Rectal smooth muscle tissue (tissue), 1 donor: ENCODE measurements around the gene GDPD4.
"Not testable (repeated sequence)": the region's sequence is repeated elsewhere in the genome, so short reads cannot be mapped to it uniquely, and the experiment has no call there.

ENCODE experiments used
- H3K27ac ChIP-seq: one replicate; pipeline ENCODE4 v1.7.0; 2013; ENCODE audit warnings: low read depth, low read length, inconsistent platforms
- H3K27me3 ChIP-seq: one replicate; pipeline ENCODE4 v1.7.0; 2013; ENCODE audit warnings: low read length; ENCODE audit not compliant: control insufficient read depth, insufficient read depth
- H3K36me3 ChIP-seq: one replicate; pipeline ENCODE4 v1.7.0; 2013; ENCODE audit warnings: low read length; ENCODE audit not compliant: control insufficient read depth, insufficient read depth
- H3K4me1 ChIP-seq: one replicate; pipeline ENCODE4 v1.7.0; 2013; ENCODE audit warnings: low read length; ENCODE audit not compliant: control insufficient read depth, insufficient read depth
- H3K4me3 ChIP-seq: one replicate; pipeline ENCODE4 v1.7.0; 2013; ENCODE audit warnings: low read length
- H3K9ac ChIP-seq: one replicate; pipeline ENCODE4 v1.7.0; 2013; ENCODE audit warnings: low read length

Gene GDPD4

GRCh38 chr11:77316733-77317342, 15.4 kb upstream of the GDPD4 start:
- Histone ChIP-seq H3K36me3 (no peaks in the 10 kb centered on the region), H3K27ac (no peak overlapping the region), H3K4me1 (no peaks in the 10 kb centered on the region), H3K4me3 (no peak overlapping the region), H3K27me3 (no peaks in the 10 kb centered on the region), H3K9ac (no peak overlapping the region)

DNA sequence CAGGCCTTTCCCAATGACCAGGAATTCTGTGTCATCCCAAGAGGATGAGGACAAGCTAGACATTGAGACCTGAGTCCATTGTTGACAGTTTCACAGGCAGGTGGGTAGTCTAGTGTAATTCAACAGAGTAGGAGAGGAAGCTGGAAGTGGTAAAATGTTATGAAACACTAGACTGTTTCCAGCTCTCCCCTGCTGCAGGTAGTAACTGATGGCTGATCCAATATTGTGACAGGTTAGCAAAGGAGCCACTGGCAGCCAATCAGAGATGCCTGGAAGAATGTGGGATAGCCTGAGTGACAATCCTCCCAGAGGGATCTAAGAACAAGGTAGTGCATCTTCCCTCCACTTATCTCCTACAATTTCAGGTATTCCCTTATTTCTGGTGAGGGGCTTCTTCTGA, 10.6 kb upstream of the GDPD4 start:
- no peaks in the 10 kb centered on the region for H3K4me1 ChIP-seq
- no peak overlapping the region for H3K9ac ChIP-seq
- H3K27me3 ChIP-seq = no peaks in the 10 kb centered on the region
- no peaks in the 10 kb centered on the region for H3K36me3 ChIP-seq
- H3K4me3 ChIP-seq = no peak overlapping the region
- H3K27ac ChIP-seq = no peak overlapping the region

GRCh38 chr11:77311701-77312100, 10.2 kb upstream of the GDPD4 start:
- no peak overlapping the region for H3K9ac ChIP-seq
- H3K36me3 ChIP-seq = no peaks in the 10 kb centered on the region
- no peak overlapping the region for H3K4me3 ChIP-seq
- no peaks in the 10 kb centered on the region for H3K27me3 ChIP-seq
- no peaks in the 10 kb centered on the region for H3K4me1 ChIP-seq
- H3K27ac ChIP-seq = no peak overlapping the region

GRCh38 chr11:77310721-77311120, 9.2 kb upstream of the GDPD4 start:
- Histone ChIP-seq H3K4me1 (no peaks in the 10 kb centered on the region), H3K9ac (no peak overlapping the region), H3K27ac (no peak overlapping the region), H3K4me3 (no peak overlapping the region), H3K27me3 (no peaks in the 10 kb centered on the region), H3K36me3 (no peaks in the 10 kb centered on the region)

DNA sequence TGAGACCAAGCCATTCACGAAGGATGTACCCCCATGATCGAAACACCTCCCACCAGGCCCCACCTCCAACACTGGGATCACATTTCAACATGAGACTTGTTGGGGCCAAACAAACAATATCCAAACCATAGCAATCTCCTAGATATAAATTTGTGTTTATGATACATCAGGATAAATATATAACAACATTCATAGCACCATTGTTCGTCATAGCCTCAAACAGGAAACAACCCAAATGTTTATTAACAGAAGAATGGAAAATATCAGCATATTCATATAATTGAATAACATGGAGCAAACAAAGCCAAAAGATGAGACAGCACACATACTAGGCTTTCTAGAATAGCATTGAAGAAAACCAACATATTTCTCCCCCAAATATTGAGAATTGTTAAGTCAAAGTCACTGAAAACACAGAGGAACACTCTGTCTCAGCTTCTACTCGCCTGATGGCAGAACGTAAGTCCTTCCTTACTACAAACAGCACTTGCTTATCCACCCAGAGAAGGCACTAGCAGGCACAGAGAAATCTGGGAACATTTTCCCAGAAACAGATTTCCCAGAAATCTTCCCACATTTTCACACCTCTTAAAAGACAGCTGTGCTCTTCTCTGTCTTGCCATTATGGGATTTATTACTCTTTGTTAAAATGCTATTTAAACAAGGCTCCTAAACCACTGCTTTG, 8.1 kb upstream of the GDPD4 start:
- no peak overlapping the region for H3K4me3 ChIP-seq
- no peaks in the 10 kb centered on the region for H3K36me3 ChIP-seq
- no peaks in the 10 kb centered on the region for H3K27me3 ChIP-seq
- no peaks in the 10 kb centered on the region for H3K4me1 ChIP-seq
- no peak overlapping the region for H3K9ac ChIP-seq
- no peak overlapping the region for H3K27ac ChIP-seq

DNA sequence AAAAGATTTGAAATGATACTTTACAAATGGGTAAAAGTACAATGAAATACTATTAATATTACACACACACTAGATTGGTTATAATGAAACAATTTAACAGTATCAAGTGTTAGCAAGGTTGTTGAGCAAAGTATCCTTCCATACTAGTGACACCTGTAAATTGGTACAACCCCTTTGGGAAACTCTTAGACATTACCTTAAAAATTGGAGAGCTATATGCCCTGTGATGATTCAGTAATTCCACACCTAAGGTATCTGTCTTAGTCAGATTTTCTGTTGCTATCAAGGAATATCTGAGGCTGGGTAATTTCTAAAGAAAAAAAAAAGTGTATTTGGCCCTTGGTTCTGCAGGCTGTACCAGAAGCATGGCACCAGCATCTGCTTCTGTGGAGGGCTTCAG, 7.4 kb upstream of the GDPD4 start:
- Histone ChIP-seq H3K36me3 (no peaks in the 10 kb centered on the region), H3K4me3 (no peak overlapping the region), H3K27me3 (no peaks in the 10 kb centered on the region), H3K27ac (no peak overlapping the region), H3K4me1 (no peaks in the 10 kb centered on the region), H3K9ac (no peak overlapping the region)

GRCh38 chr11:77303328-77303727, 1.8 kb upstream of the GDPD4 start:
- Histone ChIP-seq H3K36me3 (no peaks in the 10 kb centered on the region), H3K27me3 (no peaks in the 10 kb centered on the region), H3K4me1 (no peaks in the 10 kb centered on the region), H3K27ac (no peak overlapping the region), H3K9ac (no peak overlapping the region), H3K4me3 (no peak overlapping the region)

- Histone ChIP-seq H3K4me1 (no peaks in the 10 kb centered on the region), H3K4me3 (no peak overlapping the region), H3K27ac (no peak overlapping the region), H3K36me3 (no peaks in the 10 kb centered on the region), H3K9ac (no peak overlapping the region), H3K27me3 (no peaks in the 10 kb centered on the region)
Measured at GRCh38 chr11:77302752-77303151, 1.3 kb upstream of the GDPD4 start.

DNA sequence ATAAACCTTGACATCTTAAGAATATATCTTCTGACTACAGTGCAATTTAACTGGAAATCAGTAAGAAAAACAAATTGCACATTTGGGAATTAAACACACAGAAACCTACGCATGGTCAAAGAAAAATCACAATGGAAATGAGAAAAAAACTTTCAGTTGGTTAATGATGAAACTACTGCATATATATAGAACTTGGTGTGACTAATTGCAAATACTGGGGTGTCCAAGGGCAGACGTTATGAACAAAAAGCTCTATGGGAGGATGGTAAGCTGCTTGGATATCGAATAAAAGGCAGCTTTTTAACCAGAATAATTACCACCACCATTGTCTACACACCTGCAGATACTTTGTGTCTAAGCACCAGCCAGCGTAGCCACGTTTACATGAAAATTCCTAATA, 791 bp downstream of the GDPD4 start:
- Histone ChIP-seq H3K27me3 (no peaks in the 10 kb centered on the region), H3K4me1 (no peaks in the 10 kb centered on the region), H3K4me3 (no peak overlapping the region), H3K27ac (no peak overlapping the region), H3K36me3 (no peaks in the 10 kb centered on the region), H3K9ac (no peak overlapping the region)

DNA sequence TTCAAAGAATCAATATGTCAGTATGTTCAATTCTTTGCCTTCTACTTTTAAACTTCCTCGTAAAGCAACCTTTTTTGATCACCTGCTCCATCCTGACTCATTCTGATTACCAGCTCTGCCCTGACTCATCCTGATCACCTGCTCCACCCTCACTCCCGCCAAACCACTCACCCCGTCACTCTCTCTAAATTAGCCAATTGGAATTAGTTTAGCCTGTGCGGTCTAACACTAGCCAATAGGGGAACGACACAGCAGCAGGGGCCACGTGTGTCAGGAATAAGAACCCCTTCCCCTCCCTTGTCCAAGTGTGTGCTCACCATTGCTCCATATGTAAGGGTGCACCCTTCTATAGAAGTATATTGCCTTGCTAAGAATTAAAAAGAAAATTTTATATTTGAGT, 1.5 kb downstream of the GDPD4 start:
- not testable (repeated sequence) for H3K27me3 ChIP-seq, H3K27ac ChIP-seq, H3K4me1 ChIP-seq, H3K9ac ChIP-seq, H3K4me3 ChIP-seq, H3K36me3 ChIP-seq

- no peak overlapping the region for H3K4me3 ChIP-seq
- H3K27me3 ChIP-seq = no peaks in the 10 kb centered on the region
- no peak overlapping the region for H3K27ac ChIP-seq
- H3K4me1 ChIP-seq = no peaks in the 10 kb centered on the region
- H3K36me3 ChIP-seq = no peaks in the 10 kb centered on the region
- no peak overlapping the region for H3K9ac ChIP-seq
Measured at GRCh38 chr11:77299528-77299993, 1.9 kb downstream of the GDPD4 start.

- Histone ChIP-seq H3K36me3 (no peaks in the 10 kb centered on the region), H3K9ac (no peak overlapping the region), H3K27ac (no peak overlapping the region), H3K27me3 (no peaks in the 10 kb centered on the region), H3K4me3 (no peak overlapping the region), H3K4me1 (no peaks in the 10 kb centered on the region)
Measured at GRCh38 chr11:77294040-77294439, 7.4 kb downstream of the GDPD4 start.

- Histone ChIP-seq H3K4me1 (no peaks in the 10 kb centered on the region), H3K27ac (no peak overlapping the region), H3K27me3 (no peaks in the 10 kb centered on the region), H3K36me3 (no peaks in the 10 kb centered on the region), H3K4me3 (no peak overlapping the region), H3K9ac (no peak overlapping the region)
Measured at GRCh38 chr11:77289737-77290136, 11.7 kb downstream of the GDPD4 start.
